Activated CD4-positive, alpha-beta T cell treated with anti-CD3 and anti-CD28 coated beads for 48 hours (primary cell): ENCODE data around the gene FAM156A.
"Not testable (repeated sequence)": the region's sequence is repeated elsewhere in the genome, so short reads cannot be mapped to it uniquely, and the experiment has no call there.

Experiments used
- DNase-seq: peaks from one replicate; pipeline ENCODE4 v3.0.0-alpha.2; 2020

The FAM156A gene, protein sequence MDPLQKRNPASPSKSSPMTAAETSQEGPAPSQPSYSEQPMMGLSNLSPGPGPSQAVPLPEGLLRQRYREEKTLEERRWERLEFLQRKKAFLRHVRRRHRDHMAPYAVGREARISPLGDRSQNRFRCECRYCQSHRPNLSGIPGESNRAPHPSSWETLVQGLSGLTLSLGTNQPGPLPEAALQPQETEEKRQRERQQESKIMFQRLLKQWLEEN

DNA sequence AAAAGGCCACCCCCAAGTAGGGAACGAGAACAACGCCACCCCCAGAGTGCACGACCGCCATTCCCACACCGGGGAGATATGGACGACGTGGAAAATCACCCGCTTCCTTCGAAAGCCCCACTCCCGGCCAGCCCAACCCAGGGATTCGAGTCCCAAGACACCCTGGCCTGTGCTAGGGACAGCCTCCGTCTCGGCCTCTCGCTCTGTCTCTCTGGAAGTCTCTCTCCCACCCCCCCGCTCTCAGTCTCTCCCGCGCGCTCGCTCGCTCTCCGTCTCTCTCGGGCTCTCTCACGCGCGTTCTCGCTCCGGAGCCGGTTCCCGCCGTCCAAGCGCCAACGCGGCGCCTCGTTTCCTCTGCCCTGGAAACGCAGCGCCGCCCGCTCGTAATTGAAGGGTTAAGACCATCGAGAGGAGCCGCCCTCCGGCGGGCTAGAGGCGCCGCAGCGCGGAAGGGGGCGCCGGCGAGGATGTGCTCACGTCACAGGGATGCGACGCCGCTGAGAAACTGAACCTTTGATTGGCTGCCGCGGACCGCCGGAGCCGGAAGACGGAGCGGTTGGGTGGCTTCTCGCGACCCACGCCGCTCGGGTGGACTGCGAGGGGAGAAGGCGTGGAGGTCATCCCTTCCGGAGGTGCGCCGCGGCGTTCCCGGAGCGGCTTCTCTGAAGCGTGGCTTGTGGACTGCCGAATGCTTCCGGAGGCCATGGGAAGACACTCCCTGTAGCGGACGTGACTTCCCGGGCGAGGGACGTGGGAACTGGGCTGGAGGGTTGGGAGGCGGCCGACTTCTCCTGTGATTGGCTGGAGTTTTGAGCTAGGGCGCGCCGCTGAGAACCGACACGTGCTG, at the start of gene FAM156A:
Gene FAM156A (minus strand): TSS at position 406 of the 847 bp plus-strand sequence. CDS start 9,930 bp downstream, outside the sequence.
- DNase-seq, result not testable (repeated sequence)

DNA sequence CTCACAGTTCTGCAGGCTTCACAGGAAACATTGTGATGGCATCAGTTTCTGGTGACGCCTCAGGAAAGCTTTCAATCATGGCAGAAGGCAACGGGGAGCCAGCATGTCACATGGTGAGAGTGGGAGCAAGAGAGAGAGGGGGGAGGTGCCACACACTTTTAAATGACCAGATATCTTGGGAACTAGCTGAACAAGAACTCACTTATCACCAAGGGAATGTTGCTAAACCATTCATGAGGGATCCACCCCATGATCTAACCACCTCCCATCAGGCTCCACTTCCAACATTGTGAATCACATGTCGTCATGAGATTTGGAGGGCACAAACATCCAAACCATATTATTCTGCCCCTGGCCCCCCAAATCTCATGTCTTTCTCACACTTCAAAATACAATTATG, 47.0 kb upstream of the FAM156A start:
- DNase-seq, result no peak

DNA sequence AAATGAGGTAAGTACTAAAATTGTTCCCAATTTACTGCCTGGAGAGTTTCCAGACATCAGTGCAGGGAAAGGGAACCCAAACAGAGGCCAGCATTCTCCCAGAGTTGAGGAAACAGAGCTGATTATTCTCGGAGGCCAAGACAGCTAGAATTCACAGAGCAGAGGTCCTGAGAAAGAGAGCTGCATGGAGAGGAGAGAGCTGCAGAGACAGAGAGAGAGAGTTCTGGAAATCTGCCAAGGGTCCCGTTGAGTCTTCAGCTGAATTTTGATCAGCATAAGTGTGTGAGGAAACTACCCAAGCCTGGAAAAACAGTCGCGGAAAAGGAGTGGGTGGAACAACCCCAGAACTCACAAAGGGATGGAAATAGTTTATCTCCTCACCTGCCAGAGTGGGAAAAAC, 46.5 kb upstream of the FAM156A start:
- no peak for DNase-seq

DNA sequence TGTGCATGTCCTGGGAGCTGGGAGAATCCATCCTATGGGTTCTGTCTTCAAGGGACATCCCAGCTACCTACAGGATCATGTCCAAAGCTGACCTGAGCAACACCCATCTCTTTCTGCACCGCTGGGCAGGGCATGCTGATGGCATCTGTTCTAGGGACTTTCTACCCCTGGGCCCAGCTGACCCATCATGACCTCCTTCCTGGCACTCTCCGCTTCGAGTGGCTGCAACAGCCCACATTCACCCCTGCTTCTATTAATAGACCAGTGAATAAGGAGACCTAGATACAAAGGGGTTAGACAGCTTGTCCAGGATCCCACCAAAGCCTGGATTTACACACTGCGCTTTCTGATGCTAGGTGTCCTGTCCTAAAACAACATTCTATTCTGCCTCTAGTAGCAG, 45.7 kb upstream of the FAM156A start:
- DNase-seq, result no peak

DNA sequence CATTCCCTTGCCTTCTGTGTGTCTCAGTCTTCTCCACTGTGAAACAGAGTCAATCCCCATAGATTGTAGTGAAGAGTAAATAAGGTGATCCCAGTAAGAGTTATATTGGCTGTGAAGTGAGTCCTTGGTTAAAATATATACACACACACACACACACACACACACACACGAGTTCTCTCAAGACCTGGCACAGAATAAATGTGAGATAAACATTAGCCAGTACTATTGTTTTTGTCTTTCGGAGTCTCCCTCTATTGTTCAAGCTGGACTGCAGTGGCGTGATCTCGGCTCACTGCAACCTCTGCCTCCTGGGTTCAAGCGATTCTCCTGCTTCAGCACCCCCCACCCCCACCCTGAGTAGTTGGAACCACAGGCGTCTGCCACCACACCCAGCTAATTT, 44.8 kb upstream of the FAM156A start:
- no peak for DNase-seq

DNA sequence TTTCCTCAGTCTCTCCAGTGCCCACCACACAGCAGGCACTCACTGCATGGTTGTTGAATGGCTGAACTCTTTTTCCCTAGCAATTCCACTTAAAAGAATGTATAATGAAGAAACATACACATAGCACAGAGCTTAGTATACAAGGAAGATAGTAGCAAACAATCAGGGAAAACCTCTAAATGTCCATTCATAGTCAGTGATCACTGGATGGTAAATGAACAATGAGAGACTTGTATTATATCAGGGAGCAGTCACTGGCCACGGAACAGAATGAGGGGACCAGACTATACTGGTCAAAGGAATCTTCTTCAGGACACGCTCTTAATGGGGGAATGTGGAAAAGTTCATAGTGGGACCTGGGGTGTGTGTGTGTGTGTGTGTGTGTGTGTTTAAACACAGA, 43.6 kb upstream of the FAM156A start:
- DNase-seq, result no peak

DNA sequence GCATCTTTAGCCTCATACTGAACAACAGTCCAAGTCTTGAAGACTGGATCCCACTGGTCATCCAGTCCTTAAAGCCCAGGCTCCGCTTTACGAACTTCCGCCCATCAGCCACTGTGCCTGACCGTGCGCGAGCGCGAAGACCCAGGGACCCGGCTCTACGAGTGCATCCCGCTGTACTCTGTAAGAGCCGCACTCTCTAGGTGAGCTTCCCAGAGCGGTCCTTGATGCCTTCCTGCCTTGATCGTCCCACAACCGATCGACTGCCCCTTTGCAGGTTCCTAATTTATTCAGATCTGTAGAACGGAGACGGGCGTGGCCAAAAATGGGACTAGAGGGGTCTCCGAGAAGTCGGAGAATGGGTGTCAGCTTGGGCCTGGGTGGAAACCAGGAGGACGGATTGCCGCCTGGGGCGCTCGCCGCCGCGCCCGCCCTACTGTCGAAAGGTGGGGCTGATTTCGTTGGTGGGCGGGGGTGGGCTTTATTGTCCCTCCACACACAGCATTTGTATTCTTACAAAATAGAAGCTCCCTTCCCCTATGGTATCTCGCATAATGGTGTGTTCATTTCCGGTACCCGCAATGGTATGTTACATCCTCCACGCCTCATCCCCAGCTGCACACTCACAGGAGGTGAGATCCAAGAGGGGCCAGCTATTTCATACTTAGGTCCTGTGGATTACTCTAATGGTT, 42.3 kb upstream of the FAM156A start:
- peak; percentile 11 for DNase-seq

DNA sequence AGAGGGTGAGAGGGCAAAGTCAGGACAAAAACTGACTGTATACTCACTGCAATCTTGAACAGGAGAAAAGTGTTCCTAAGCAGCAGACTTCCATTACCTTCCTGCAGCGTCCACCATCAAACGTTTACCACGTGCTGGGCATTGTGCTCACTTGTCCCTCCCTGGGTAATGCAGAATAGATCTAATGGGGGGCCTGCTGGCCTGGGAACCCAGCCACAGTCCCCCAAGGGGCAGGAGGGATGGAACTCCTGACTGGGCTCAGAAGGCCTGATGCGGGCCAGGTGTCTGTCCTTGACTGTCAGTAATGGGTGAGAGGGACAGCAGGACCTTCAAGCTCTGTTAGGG, 37.6 kb upstream of the FAM156A start:
- no peak for DNase-seq

DNA sequence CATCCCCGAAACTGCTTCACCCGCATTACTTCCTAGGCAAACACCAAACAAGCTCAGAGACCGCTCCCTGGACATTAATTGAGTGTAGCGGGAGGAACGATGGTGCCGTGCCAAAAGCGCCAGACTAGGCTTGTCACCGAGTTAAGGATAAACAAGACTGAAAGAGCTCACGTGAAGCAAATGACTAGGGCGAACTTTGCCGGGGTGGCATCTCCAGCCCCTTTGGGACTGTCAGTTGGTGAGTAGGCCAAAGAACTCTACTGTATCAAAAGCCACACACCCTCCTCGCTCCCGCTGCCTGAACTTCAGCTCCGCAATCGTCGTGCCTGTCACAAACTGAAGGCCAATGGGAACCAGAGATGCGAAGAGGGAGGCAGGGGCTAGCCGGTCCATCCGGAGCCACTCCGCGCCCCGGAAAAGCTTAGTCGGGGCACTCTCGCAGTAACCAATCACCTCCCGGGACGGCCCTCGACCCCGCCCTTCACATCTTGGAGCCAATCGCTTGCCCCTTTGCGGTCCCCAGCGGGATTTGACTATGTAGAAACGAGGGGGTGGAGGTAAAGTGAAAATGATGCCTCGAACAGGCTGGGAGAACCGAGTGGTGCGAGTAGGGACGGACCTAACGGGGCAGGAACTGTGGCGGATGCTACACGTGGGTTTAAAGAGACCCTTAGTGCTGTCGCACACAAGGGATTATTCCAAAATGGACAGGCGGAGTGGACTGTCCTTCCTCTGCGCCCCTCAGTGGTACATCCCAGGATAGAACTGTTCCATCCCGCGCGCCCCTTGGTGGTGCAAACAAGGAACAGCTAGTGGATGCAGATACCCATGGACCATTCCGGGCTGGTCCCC, 37.0 kb upstream of the FAM156A start:
- DNase-seq, result peak; percentile 93

DNA sequence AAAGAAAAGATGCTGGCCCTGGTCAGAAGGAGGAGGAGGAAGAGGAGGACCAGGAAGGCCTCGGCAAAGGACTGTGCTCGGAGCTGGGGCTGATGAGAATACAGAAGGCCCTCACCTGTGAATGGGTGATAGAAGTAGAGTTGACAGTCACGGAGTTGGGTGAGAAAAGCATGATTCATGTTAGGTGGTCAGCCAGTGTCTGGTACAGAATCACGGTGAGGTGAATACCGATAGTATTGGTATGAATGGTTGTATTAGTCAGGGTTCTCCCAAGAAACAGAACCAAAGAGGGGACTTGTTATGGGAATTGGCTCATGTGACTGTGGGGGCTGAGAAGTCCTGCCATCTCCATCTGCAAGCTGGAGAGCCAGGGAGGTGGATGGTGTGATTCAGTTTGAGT, 32.5 kb upstream of the FAM156A start:
- no peak for DNase-seq

DNA sequence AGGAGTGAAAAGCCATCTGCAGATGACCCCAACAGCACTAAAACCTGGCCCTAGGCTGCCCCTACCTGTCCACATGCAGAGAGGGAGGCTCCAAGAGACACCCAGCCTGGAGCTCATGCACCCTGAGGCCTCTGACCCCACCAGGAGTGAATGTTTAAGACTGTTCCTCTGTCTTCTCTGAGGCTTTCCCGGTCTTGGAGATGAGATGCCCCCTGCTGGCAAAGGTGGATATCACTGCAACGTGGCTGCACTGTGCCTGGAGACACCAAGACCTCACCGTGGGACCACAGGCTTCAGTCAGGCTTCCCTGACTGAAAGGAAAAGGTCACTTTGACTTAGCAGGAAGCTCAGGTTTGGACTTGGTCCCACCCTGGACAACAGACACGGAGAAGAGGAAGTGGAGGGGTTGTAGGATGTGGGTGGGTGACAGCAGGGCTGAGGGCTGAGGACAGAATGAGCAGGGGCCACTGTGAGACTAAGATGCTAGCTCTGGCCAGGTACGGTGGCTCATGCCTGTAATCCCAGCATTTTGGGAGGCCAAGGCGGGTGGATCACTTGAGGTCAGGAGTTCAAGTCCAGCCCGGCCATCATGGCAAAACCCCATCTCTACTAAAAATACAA, 31.8 kb upstream of the FAM156A start:
- peak; percentile 74 for DNase-seq

DNA sequence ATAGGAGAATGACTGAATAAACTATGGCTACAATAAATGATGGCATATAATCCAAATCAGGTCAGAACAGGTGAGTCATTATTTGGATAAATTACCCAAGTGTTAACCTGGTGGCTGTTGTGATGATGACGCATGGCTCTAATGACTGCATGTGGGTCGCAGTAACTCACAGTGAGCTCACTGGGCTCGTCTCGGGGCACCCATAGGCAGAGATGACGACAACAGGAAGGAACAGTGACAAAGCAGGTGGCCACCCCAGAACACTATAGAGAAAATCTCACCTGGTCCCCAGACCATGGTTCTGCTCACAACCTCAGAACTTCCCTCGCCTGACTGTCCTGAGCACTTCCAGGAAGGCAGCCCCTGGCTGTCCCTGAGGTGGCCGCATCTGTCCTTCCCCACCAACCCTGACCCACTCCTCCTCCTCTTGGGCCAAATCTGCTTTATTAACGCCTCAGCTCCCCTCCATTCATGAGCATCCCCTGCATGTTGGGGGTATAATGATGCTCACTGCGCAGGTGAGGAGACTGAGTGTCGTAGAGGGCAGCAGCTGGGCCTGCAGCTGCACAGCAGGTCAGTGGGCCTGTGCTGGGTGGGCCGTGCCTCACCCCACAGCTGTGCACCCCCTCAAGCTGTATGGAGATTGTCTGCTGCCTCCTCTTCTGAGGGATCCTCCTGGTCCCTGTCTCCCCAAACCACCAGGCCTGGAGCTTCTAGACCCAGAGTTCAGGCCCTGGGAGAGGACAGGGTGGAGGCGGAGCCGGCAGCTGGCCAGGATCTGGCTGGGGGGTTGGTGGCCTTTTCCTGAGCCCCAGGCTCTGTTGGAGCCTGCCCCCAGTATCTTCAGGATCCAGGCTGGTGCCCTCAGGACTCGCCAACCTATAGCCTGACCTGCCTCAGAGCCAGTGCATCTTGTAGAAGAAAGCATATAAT, 30.9 kb upstream of the FAM156A start:
- DNase-seq, result peak; percentile 39

DNA sequence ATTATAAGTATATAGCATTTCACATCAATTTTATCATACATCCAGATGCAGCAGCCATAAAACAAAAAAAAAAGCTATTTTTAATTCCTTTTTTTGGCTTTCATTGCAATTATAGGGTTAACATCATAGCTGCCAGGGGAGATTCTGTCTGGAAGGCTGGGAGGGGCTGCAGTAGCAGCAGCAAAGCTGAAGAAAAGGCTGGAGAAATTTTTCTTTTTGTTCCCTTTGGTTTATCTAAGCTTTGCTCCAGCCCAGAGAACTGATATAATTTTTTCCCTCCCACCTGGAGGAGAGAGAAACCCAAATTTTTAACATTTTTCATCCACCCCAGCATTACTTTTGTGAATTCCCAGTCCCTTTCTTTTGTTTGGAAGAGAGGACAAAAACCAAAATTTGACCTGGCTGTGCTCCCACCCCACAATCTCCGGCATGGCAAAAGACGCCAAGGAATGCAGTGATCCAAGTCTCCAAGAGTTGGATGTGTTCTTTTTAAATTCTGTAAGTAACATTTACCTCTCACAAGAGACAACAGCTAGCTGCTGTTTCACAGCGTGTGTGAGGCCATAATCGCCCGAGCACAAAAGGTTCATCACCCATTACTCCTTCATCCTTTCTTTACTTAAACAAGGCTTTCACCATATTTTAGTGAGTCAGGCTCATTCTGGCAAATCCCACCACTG, 25.1 kb upstream of the FAM156A start:
- DNase-seq, result no peak

DNA sequence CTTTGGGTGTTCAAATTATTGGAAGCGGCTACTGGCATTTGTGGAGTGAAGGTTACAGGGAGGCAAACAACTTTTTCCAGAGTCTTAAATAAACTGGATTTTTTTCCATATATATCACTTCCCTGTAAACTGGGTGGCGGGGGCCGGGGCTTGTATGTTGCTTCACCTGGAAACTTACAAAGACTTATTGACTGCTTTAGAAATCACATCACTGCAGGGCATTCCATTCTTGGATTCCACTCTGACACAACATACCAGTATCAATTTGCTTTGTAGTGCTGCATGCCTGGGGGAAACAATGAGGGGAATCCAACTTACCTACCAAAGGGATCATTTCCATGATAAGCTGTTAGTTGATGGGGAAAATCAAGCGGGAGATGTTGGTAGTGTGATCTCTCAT, 21.7 kb upstream of the FAM156A start:
- no peak for DNase-seq

DNA sequence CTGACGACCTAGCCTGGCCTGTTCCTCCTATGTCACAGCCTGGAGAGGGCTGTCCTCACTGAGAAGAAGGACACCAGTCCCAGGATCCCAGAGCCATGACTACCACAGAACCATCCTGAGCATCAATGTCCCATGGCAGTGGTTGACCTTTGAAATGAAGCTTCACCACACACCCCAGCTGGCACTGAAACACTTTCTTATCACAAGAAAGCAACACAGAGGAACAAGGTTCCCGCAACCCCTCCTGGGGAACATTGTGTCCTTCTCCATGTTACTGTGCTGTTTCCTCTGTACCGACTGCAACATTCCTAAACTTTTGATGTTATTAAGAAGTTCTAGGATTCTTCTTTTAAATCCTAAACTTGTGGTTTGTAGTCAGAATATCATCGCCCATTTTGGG, 21.2 kb upstream of the FAM156A start:
- DNase-seq, result no peak

DNA sequence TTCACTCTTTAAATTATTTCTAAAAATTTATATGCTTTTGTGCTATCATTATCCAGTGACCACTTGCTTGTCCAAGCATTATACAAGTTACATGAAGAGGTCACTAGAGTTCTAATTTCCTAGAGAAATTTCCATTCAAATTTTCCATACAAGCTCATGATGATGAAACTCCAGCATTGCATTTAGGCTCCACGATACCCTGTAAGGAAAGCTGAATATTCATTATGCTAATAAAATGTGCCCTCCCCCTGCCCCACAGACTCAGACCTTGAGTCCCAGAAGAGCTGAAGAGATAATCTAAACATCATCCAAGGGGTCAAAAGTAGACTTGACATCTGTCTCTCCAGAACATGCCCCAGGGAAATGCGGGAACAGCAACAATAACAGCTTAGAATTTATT, 19.6 kb upstream of the FAM156A start:
- no peak for DNase-seq

DNA sequence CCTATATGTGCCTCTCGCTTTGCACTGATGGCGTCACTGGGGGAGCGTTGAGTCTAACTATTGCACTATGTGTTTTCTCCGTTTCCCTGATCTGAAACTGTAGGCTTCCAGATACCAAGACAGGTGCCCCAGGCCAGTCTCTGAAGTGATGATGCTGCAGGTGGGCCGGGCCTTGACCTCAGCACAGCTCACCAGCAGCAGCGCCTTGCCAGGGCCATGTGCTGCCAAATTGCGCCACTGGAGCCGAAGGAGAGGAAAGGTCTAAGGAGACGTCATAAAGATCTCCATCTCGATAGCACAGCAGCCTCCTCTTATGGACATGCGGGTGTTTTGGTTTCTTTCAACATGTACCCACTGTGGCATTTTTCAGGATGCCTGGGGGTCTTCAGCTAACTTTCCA, 17.3 kb upstream of the FAM156A start:
- DNase-seq, result not testable (repeated sequence)

DNA sequence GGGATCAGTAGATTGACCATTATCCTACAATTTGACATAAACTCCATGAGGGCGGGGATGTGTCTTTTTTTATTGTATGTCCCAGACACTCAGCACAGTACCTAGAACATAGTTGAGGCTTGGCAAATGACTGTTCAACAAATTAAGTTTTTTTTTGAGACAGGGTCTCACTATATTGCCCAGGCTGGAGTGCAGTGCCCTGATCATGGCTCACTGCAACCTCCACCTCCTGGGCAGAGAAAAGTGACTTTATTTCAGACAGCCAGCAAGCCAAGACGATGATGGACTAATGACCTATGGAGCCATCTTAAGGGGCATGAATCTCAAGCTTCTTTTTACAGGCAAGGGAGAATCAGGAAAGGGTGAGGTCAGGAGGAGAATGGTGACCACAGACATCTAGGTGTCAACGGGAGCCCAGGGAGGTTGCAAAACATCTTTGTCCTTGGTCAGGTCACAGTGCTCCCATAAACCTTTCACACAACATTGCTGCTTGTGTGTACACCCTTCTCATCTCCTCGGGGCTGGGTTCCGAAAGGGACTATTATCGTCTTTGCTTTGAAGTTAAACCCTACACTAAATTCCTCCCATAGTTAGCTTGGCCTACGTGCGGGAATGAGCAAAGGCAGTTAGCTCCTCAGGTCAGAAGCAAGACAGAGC, 16.1 kb upstream of the FAM156A start:
- not testable (repeated sequence) for DNase-seq

DNA sequence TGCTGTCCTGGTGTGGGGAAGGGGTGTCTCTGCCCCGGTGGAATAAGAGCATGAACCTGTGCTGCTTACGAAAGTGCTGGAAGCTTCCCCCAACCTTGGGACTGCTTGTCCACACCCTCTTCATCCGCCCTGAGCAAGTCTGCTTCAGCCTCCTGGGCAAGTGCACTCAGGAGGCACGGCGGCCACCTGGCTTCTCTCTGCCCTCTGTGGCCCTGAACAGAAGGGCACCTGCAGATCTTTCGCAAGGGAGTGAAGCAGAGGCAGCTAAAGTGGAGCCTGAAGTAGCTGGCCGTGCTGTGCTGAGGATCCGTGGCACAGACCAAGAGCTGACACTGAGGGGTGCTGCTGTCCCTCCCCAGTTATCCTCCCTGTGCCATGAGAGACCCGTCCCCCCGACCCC, 9.6 kb upstream of the FAM156A start:
- not testable (repeated sequence) for DNase-seq
